ENCODE measurements around the gene VPS26B. TPM values are rescaled to one million over a fixed set of nuclear protein-coding genes. Genes with fewer than 3 reads are reported as not detected.

Gene VPS26B
- total RNA-seq, 1 donor from 2014 or later = 46.6 TPM

GRCh38 chr11:134207538-134208239 is 16.8 kb upstream of the VPS26B start:
- FAIRE-seq = no peak
- no peak overlapping the region for H3K4me2 ChIP-seq (ENCODE audit: low read length)
- Mint-ChIP-seq H3K4me1 (ENCODE audit: low read depth, unreplicated experiment) (no peaks in the 10 kb centered on the region), H3K4me3 (ENCODE audit: unreplicated experiment) (no peak overlapping the region), H3K36me3 (ENCODE audit: low read depth, unreplicated experiment) (peaks cover 8% of the 10 kb centered on the region), H3K27ac (ENCODE audit: unreplicated experiment) (no peak overlapping the region), H3K27me3 (ENCODE audit: low read depth, unreplicated experiment) (no peaks in the 10 kb centered on the region), H3K9me3 (ENCODE audit: unreplicated experiment) (no peaks in the 10 kb centered on the region)
- TF ChIP-seq, protein P1, sequence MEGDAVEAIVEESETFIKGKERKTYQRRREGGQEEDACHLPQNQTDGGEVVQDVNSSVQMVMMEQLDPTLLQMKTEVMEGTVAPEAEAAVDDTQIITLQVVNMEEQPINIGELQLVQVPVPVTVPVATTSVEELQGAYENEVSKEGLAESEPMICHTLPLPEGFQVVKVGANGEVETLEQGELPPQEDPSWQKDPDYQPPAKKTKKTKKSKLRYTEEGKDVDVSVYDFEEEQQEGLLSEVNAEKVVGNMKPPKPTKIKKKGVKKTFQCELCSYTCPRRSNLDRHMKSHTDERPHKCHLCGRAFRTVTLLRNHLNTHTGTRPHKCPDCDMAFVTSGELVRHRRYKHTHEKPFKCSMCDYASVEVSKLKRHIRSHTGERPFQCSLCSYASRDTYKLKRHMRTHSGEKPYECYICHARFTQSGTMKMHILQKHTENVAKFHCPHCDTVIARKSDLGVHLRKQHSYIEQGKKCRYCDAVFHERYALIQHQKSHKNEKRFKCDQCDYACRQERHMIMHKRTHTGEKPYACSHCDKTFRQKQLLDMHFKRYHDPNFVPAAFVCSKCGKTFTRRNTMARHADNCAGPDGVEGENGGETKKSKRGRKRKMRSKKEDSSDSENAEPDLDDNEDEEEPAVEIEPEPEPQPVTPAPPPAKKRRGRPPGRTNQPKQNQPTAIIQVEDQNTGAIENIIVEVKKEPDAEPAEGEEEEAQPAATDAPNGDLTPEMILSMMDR (IDR thresholded peaks at IDR 0.05; ENCODE audit: insufficient read depth, low read depth, low read length) = peak; percentile 39
- no peak for TF ChIP-seq EZH2 (IDR thresholded peaks at IDR 0.05; ENCODE audit: insufficient read depth, low read length)
- peaks cover 12% of the 10 kb centered on the region for H3K79me2 ChIP-seq (ENCODE audit: insufficient read depth, low read length)
- H2AFZ ChIP-seq (ENCODE audit: low read depth, low read length) = no peak overlapping the region
- no peaks in the 10 kb centered on the region for H3K9me3 ChIP-seq (ENCODE audit: insufficient read depth, low read depth, low read length)
- H3K27me3 ChIP-seq (ENCODE audit: insufficient read depth, low read length) = no peaks in the 10 kb centered on the region
- H3K9ac ChIP-seq (ENCODE audit: low read length) = no peak overlapping the region
- H4K20me1 ChIP-seq (ENCODE audit: insufficient read depth, low read length) = no peaks in the 10 kb centered on the region
- H3K4me1 ChIP-seq (ENCODE audit: insufficient read depth, low read length) = no peaks in the 10 kb centered on the region
- DNase-seq (ENCODE audit: low read depth) = no peak
- no peak overlapping the region for H3K27ac ChIP-seq (ENCODE audit: low read depth, low read length)
- no peak overlapping the region for H3K4me3 ChIP-seq (ENCODE audit: insufficient read depth, low read depth, low read length)
- peaks cover 26% of the 10 kb centered on the region for H3K36me3 ChIP-seq (ENCODE audit: insufficient read depth, low read length)

GRCh38 chr11:134215836-134216235 is 8.6 kb upstream of the VPS26B start:
- H3K27me3 ChIP-seq (ENCODE audit: insufficient read depth, low read length) = no peaks in the 10 kb centered on the region
- no peak for FAIRE-seq
- H2AFZ ChIP-seq (ENCODE audit: low read depth, low read length) = no peak overlapping the region
- H3K9me3 ChIP-seq (ENCODE audit: insufficient read depth, low read depth, low read length) = no peaks in the 10 kb centered on the region
- Mint-ChIP-seq H3K27me3 (ENCODE audit: low read depth, unreplicated experiment) (no peaks in the 10 kb centered on the region), H3K4me1 (ENCODE audit: low read depth, unreplicated experiment) (no peaks in the 10 kb centered on the region), H3K27ac (ENCODE audit: unreplicated experiment) (no peak overlapping the region), H3K4me3 (ENCODE audit: unreplicated experiment) (no peak overlapping the region), H3K36me3 (ENCODE audit: low read depth, unreplicated experiment) (peaks cover 8% of the 10 kb centered on the region), H3K9me3 (ENCODE audit: unreplicated experiment) (no peaks in the 10 kb centered on the region)
- H3K4me3 ChIP-seq (ENCODE audit: insufficient read depth, low read depth, low read length) = no peak overlapping the region
- H4K20me1 ChIP-seq (ENCODE audit: insufficient read depth, low read length) = peaks cover 12% of the 10 kb centered on the region
- H3K36me3 ChIP-seq (ENCODE audit: insufficient read depth, low read length) = peaks cover 12% of the 10 kb centered on the region
- no peaks in the 10 kb centered on the region for H3K4me1 ChIP-seq (ENCODE audit: insufficient read depth, low read length)
- H3K79me2 ChIP-seq (ENCODE audit: insufficient read depth, low read length) = peaks cover 51% of the 10 kb centered on the region
- H3K9ac ChIP-seq (ENCODE audit: low read length) = no peak overlapping the region
- TF ChIP-seq EZH2 (IDR thresholded peaks at IDR 0.05; ENCODE audit: insufficient read depth, low read length) = no peak
- TF ChIP-seq, protein P1 (IDR thresholded peaks at IDR 0.05; ENCODE audit: insufficient read depth, low read depth, low read length) = no peak
- no peak for DNase-seq (ENCODE audit: low read depth)
- no peak overlapping the region for H3K4me2 ChIP-seq (ENCODE audit: low read length)
- H3K27ac ChIP-seq (ENCODE audit: low read depth, low read length) = no peak overlapping the region

GRCh38 chr11:134216816-134217215 is 7.7 kb upstream of the VPS26B start:
- Histone ChIP-seq H3K79me2 (ENCODE audit: insufficient read depth, low read length) (peaks cover 53% of the 10 kb centered on the region), H3K9ac (ENCODE audit: low read length) (no peak overlapping the region), H3K4me2 (ENCODE audit: low read length) (no peak overlapping the region), H3K36me3 (ENCODE audit: insufficient read depth, low read length) (peaks cover 12% of the 10 kb centered on the region), H4K20me1 (ENCODE audit: insufficient read depth, low read length) (peaks cover 12% of the 10 kb centered on the region), H3K27me3 (ENCODE audit: insufficient read depth, low read length) (no peaks in the 10 kb centered on the region), H2AFZ (ENCODE audit: low read depth, low read length) (no peak overlapping the region), H3K4me3 (ENCODE audit: insufficient read depth, low read depth, low read length) (no peak overlapping the region), H3K9me3 (ENCODE audit: insufficient read depth, low read depth, low read length) (no peaks in the 10 kb centered on the region), H3K4me1 (ENCODE audit: insufficient read depth, low read length) (no peaks in the 10 kb centered on the region), H3K27ac (ENCODE audit: low read depth, low read length) (no peak overlapping the region)
- Mint-ChIP-seq H3K36me3 (ENCODE audit: low read depth, unreplicated experiment) (peaks cover 6% of the 10 kb centered on the region), H3K9me3 (ENCODE audit: unreplicated experiment) (no peaks in the 10 kb centered on the region), H3K4me3 (ENCODE audit: unreplicated experiment) (no peak overlapping the region), H3K27ac (ENCODE audit: unreplicated experiment) (no peak overlapping the region), H3K27me3 (ENCODE audit: low read depth, unreplicated experiment) (no peaks in the 10 kb centered on the region), H3K4me1 (ENCODE audit: low read depth, unreplicated experiment) (no peaks in the 10 kb centered on the region)
- DNase-seq (ENCODE audit: low read depth) (no peak), FAIRE-seq (no peak)
- TF ChIP-seq EZH2 (IDR thresholded peaks at IDR 0.05; ENCODE audit: insufficient read depth, low read length) = no peak
- TF ChIP-seq, protein P1 (IDR thresholded peaks at IDR 0.05; ENCODE audit: insufficient read depth, low read depth, low read length) = no peak
